Calu3 (cell line): Measurements from ENCODE around the gene DBH. TPM values are rescaled to one million over a fixed set of nuclear protein-coding genes. Genes with fewer than 3 reads are reported as not detected.

Experiments used
- BruUV-seq: library from RNA; stranded (reverse); fragments of 400-500 nt; replicated peaks from 2 replicates; lab custom pipeline; 2021; lab: Mats Ljungman, UMichigan
- CTCF ChIA-PET: fragments of 300-600 bp; sonication (Branson Sonifier 250); formaldehyde crosslinking; loops from one replicate; lab custom pipeline; 2022; ENCODE audit warnings: antibody characterized with exemption; lab: Charles Lee
- DNase-seq: peaks from one replicate; pipeline ENCODE4 v3.0.0; 2022
- H3K27ac Mint-ChIP-seq: one replicate; pipeline ENCODE4 v1.8.0; 2022; ENCODE audit warnings: mixed read lengths; ENCODE audit not compliant: unreplicated experiment
- H3K27me3 Mint-ChIP-seq: one replicate; pipeline ENCODE4 v1.8.0; 2022; ENCODE audit warnings: mixed read lengths; ENCODE audit not compliant: unreplicated experiment
- H3K36me3 Mint-ChIP-seq: one replicate; pipeline ENCODE4 v1.8.0; 2022; ENCODE audit warnings: mild to moderate bottlenecking, moderate library complexity, mixed read lengths; ENCODE audit not compliant: insufficient read depth, unreplicated experiment
- H3K4me1 Mint-ChIP-seq: one replicate; pipeline ENCODE4 v1.8.0; 2022; ENCODE audit warnings: mild to moderate bottlenecking, low read depth, mixed read lengths; ENCODE audit not compliant: unreplicated experiment
- H3K4me3 Mint-ChIP-seq: one replicate; pipeline ENCODE4 v1.8.0; 2022; ENCODE audit warnings: mild to moderate bottlenecking, low read depth, moderate library complexity, mixed read lengths; ENCODE audit not compliant: unreplicated experiment
- H3K9me3 Mint-ChIP-seq: one replicate; pipeline ENCODE4 v1.8.0; 2022; ENCODE audit warnings: low read depth, mixed read lengths; ENCODE audit not compliant: unreplicated experiment
- CTCF ChIP-seq: fragments of 200-600 bp; IDR thresholded peaks from one replicate; pipeline ENCODE4 v1.8.0; 2022; ENCODE audit warnings: antibody characterized with exemption; ENCODE audit not compliant: unreplicated experiment
- intact Hi-C: fragments of 100-400 bp; cut with micrococcal nuclease; formaldehyde crosslinking; loops from one replicate; pipeline ENCODE4 v1.10.0; 2022; ENCODE audit not compliant: unreplicated experiment
- total RNA-seq: library from RNA; stranded (reverse); gene quantifications from 2 replicates; pipeline ENCODE4 v1.2.3, GENCODE V29; 2022

DBH gene
- total RNA-seq, 1 experiment from 2014 or later, result not detected

- TF ChIP-seq CTCF, result no peak
- intact Hi-C loops, result no loop called here
- no peaks in the 10 kb centered on the region for H3K36me3 Mint-ChIP-seq
- no peak overlapping the region for H3K27ac Mint-ChIP-seq
- CTCF ChIA-PET, result no interaction called here
- H3K9me3 Mint-ChIP-seq, result peaks cover 4% of the 10 kb centered on the region
- DNase-seq, result no peak
- H3K4me1 Mint-ChIP-seq, result no peaks in the 10 kb centered on the region
- no peak overlapping the region for H3K4me3 Mint-ChIP-seq
- no TSS peak for BruUV-seq
- peaks cover 51% of the 10 kb centered on the region for H3K27me3 Mint-ChIP-seq
Observed at GRCh38 chr9:133590231-133590855, 45.8 kb upstream of the DBH start.

- no peak for TF ChIP-seq CTCF
- intact Hi-C loops, result no loop called here
- peaks cover 4% of the 10 kb centered on the region for H3K9me3 Mint-ChIP-seq
- no peaks in the 10 kb centered on the region for H3K36me3 Mint-ChIP-seq
- H3K4me3 Mint-ChIP-seq, result no peak overlapping the region
- CTCF ChIA-PET, result no interaction called here
- DNase-seq, result no peak
- no peaks in the 10 kb centered on the region for H3K4me1 Mint-ChIP-seq
- H3K27me3 Mint-ChIP-seq, result peaks cover 51% of the 10 kb centered on the region
- no TSS peak for BruUV-seq
- H3K27ac Mint-ChIP-seq, result no peak overlapping the region
Observed at GRCh38 chr9:133591116-133591910, 44.9 kb upstream of the DBH start.

- H3K36me3 Mint-ChIP-seq, result no peaks in the 10 kb centered on the region
- peaks cover 4% of the 10 kb centered on the region for H3K9me3 Mint-ChIP-seq
- TF ChIP-seq CTCF, result no peak
- H3K4me3 Mint-ChIP-seq, result no peak overlapping the region
- peaks cover 55% of the 10 kb centered on the region for H3K27me3 Mint-ChIP-seq
- no peaks in the 10 kb centered on the region for H3K4me1 Mint-ChIP-seq
- CTCF ChIA-PET, result no interaction called here
- no TSS peak for BruUV-seq
- H3K27ac Mint-ChIP-seq, result no peak overlapping the region
- intact Hi-C loops, result no loop called here
- DNase-seq, result no peak
Observed at GRCh38 chr9:133591985-133592384, 44.2 kb upstream of the DBH start.

- Mint-ChIP-seq H3K4me3 (no peak overlapping the region), H3K27me3 (peaks cover 63% of the 10 kb centered on the region), H3K27ac (no peak overlapping the region), H3K9me3 (peaks cover 8% of the 10 kb centered on the region), H3K4me1 (no peaks in the 10 kb centered on the region), H3K36me3 (no peaks in the 10 kb centered on the region)
- no TSS peak for BruUV-seq
- intact Hi-C loops, result no loop called here
- TF ChIP-seq CTCF, result no peak
- CTCF ChIA-PET, result no interaction called here
- no peak for DNase-seq
Observed at GRCh38 chr9:133592731-133593409, 43.3 kb upstream of the DBH start.
